ENCODE data around the gene CRYAA. TPM values are rescaled to one million over a fixed set of nuclear protein-coding genes. Genes with fewer than 3 reads are reported as not detected.

Gene CRYAA
- total RNA-seq, 2 donors from 2014 or later, result not detected

DNA sequence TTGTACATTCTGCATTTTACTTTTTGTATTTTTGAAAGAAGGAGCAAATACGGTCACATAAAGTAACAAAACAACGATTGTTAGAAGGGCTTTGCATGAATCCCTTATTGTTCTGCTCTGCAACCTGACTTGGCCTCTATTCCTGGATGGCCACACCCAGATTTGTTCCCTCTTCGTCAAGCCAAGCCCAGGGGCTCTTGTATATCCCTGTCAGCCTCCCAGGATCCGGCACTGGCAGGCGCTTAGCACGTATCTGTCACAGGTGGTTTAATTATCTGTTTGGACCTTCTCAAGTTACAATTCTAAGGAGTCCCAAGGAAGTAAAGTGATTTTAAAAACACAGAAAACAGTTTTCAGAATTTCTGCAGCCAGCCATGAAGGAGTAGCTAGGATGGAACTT, 28.0 kb downstream of the CRYAA start:
- no peaks in the 10 kb centered on the region for H3K4me1 ChIP-seq (ENCODE audit: control insufficient read depth in 1 of 2, low read depth in 2 of 2)
- peaks cover 7% of the 10 kb centered on the region for H3K9me3 ChIP-seq
- DNase-seq (ENCODE audit: low spot score) (no peak), ATAC-seq (ENCODE audit: insufficient number of reproducible peaks, low FRiP score, low read depth) (no peak)
- H3K27ac ChIP-seq, result no peak overlapping the region
- no peaks in the 10 kb centered on the region for H3K27me3 ChIP-seq (replicated peaks; ENCODE audit: insufficient read depth)
- TF ChIP-seq, protein P1, sequence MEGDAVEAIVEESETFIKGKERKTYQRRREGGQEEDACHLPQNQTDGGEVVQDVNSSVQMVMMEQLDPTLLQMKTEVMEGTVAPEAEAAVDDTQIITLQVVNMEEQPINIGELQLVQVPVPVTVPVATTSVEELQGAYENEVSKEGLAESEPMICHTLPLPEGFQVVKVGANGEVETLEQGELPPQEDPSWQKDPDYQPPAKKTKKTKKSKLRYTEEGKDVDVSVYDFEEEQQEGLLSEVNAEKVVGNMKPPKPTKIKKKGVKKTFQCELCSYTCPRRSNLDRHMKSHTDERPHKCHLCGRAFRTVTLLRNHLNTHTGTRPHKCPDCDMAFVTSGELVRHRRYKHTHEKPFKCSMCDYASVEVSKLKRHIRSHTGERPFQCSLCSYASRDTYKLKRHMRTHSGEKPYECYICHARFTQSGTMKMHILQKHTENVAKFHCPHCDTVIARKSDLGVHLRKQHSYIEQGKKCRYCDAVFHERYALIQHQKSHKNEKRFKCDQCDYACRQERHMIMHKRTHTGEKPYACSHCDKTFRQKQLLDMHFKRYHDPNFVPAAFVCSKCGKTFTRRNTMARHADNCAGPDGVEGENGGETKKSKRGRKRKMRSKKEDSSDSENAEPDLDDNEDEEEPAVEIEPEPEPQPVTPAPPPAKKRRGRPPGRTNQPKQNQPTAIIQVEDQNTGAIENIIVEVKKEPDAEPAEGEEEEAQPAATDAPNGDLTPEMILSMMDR (IDR thresholded peaks at IDR 0.05), result no peak
- H3K4me3 ChIP-seq, result no peak overlapping the region
- no peaks in the 10 kb centered on the region for H3K36me3 ChIP-seq

DNA sequence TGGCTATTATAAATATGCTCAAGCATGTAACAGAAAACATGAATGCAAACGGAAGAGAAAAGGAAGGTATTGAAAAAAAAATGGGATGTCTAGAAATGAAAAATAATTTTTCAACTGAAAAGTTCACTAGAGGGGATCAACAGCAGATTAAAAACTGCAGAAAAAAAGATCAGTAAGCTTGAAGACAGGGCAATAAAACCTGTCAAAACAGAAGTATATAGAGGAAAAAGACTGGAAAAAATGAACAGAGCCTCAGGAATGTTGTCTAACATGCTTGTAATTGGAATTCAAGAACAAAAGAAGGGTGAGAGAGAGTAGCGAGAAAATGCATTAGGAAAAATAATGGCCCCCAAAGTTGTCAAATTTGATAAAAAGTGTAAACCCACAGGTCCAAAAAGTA, 29.6 kb downstream of the CRYAA start:
- DNase-seq (ENCODE audit: low spot score), result no peak
- TF ChIP-seq, protein P1 (IDR thresholded peaks at IDR 0.05), result no peak
- Histone ChIP-seq H3K27me3 (replicated peaks; ENCODE audit: insufficient read depth) (no peaks in the 10 kb centered on the region), H3K4me1 (ENCODE audit: control insufficient read depth in 1 of 2, low read depth in 2 of 2) (no peaks in the 10 kb centered on the region), H3K27ac (no peak overlapping the region), H3K36me3 (no peaks in the 10 kb centered on the region), H3K9me3 (peaks cover 10% of the 10 kb centered on the region), H3K4me3 (no peak overlapping the region)
- no peak for ATAC-seq (ENCODE audit: insufficient number of reproducible peaks, low FRiP score, low read depth)

DNA sequence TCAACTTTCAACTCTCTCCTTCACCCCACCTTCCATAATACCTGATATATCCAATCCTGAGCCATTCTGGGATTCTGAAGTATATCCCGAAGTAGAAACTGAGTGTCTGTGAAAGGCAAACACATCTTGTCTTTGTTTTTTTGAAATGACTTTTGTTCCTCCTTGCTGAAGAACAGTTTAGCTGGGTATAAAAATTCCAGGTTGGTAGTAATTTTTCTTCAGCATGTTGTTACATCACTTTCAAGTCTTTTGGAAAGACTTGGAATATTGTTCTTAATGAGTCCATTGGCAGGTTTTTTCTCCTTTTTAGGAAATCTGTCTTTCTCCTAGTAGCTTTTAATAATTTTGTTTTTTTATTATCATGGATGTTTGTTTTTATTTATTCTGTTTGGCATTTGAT, 32.7 kb downstream of the CRYAA start:
- TF ChIP-seq, protein P1 (IDR thresholded peaks at IDR 0.05), result no peak
- Histone ChIP-seq H3K36me3 (no peaks in the 10 kb centered on the region), H3K27me3 (replicated peaks; ENCODE audit: insufficient read depth) (no peaks in the 10 kb centered on the region), H3K9me3 (peaks cover 10% of the 10 kb centered on the region), H3K4me3 (no peak overlapping the region), H3K27ac (no peak overlapping the region), H3K4me1 (ENCODE audit: control insufficient read depth in 1 of 2, low read depth in 2 of 2) (no peaks in the 10 kb centered on the region)
- ATAC-seq (ENCODE audit: insufficient number of reproducible peaks, low FRiP score, low read depth), result no peak
- no peak for DNase-seq (ENCODE audit: low spot score)

DNA sequence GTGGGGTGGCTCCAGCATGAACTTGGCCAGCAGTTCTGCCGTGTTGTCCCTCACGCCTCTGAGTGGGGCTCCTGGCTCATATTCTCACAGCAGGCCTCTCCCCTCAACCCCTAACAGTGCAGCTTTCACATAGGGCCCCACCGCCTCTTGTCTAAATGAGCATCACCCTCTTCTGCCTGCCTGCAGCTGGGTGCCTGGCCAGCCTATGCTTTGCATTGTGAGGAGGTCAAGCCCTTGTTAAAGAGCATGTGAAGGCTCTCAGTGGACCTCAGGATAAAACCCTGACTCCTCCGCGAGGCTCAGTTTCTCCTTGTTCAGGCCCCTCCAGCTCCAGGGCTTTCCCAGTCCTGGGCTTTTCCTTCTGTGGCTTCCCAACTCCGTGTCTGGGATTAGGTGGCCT, 34.8 kb downstream of the CRYAA start:
- no peaks in the 10 kb centered on the region for H3K36me3 ChIP-seq
- H3K27me3 ChIP-seq (replicated peaks; ENCODE audit: insufficient read depth), result no peaks in the 10 kb centered on the region
- ATAC-seq (ENCODE audit: insufficient number of reproducible peaks, low FRiP score, low read depth) (no peak), DNase-seq (ENCODE audit: low spot score) (no peak)
- H3K9me3 ChIP-seq, result peaks cover 10% of the 10 kb centered on the region
- TF ChIP-seq, protein P1 (IDR thresholded peaks at IDR 0.05), result no peak
- H3K27ac ChIP-seq, result no peak overlapping the region
- no peak overlapping the region for H3K4me3 ChIP-seq
- H3K4me1 ChIP-seq (ENCODE audit: control insufficient read depth in 1 of 2, low read depth in 2 of 2), result no peaks in the 10 kb centered on the region

DNA sequence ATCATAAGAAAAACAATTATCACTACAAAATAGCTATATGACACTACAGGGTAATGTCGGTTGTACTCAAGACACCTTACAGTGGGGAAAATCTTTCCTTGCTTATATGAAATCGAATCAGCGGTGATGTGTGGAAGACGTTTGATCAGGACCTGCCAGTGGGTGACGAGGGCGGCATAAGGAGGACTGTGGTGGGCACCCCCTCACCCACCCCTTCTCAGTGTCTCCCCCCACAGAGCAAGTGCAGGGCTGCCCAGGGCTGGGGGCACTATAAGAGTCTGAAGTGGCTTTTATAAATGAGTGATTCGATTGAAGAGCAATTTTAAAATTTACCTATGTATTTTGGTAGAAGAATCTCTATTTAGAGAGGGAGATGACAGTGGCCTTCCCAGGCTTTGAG, 35.8 kb downstream of the CRYAA start:
- Histone ChIP-seq H3K27ac (no peak overlapping the region), H3K9me3 (peaks cover 10% of the 10 kb centered on the region), H3K36me3 (no peaks in the 10 kb centered on the region), H3K4me3 (no peak overlapping the region), H3K27me3 (replicated peaks; ENCODE audit: insufficient read depth) (no peaks in the 10 kb centered on the region), H3K4me1 (ENCODE audit: control insufficient read depth in 1 of 2, low read depth in 2 of 2) (no peaks in the 10 kb centered on the region)
- DNase-seq (ENCODE audit: low spot score), result no peak
- ATAC-seq (ENCODE audit: insufficient number of reproducible peaks, low FRiP score, low read depth), result no peak
- TF ChIP-seq, protein P1 (IDR thresholded peaks at IDR 0.05), result no peak

Data from thoracic aorta (tissue), 2 donors.